ENCODE data around the gene ANAPC16.

ANAPC16 gene

GRCh38 chr10:72272689-72273409 is 57.0 kb downstream of the ANAPC16 start:
- peak; percentile 72 for DNase-seq (ENCODE audit: low read depth)
- TF ChIP-seq, protein P1, sequence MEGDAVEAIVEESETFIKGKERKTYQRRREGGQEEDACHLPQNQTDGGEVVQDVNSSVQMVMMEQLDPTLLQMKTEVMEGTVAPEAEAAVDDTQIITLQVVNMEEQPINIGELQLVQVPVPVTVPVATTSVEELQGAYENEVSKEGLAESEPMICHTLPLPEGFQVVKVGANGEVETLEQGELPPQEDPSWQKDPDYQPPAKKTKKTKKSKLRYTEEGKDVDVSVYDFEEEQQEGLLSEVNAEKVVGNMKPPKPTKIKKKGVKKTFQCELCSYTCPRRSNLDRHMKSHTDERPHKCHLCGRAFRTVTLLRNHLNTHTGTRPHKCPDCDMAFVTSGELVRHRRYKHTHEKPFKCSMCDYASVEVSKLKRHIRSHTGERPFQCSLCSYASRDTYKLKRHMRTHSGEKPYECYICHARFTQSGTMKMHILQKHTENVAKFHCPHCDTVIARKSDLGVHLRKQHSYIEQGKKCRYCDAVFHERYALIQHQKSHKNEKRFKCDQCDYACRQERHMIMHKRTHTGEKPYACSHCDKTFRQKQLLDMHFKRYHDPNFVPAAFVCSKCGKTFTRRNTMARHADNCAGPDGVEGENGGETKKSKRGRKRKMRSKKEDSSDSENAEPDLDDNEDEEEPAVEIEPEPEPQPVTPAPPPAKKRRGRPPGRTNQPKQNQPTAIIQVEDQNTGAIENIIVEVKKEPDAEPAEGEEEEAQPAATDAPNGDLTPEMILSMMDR (conservative IDR thresholded peaks at IDR 0.05; ENCODE audit: low read depth, low read length): no peak
- peak overlapping the region; percentile 73 for H3K4me3 ChIP-seq (ENCODE audit: low read length)

DNA sequence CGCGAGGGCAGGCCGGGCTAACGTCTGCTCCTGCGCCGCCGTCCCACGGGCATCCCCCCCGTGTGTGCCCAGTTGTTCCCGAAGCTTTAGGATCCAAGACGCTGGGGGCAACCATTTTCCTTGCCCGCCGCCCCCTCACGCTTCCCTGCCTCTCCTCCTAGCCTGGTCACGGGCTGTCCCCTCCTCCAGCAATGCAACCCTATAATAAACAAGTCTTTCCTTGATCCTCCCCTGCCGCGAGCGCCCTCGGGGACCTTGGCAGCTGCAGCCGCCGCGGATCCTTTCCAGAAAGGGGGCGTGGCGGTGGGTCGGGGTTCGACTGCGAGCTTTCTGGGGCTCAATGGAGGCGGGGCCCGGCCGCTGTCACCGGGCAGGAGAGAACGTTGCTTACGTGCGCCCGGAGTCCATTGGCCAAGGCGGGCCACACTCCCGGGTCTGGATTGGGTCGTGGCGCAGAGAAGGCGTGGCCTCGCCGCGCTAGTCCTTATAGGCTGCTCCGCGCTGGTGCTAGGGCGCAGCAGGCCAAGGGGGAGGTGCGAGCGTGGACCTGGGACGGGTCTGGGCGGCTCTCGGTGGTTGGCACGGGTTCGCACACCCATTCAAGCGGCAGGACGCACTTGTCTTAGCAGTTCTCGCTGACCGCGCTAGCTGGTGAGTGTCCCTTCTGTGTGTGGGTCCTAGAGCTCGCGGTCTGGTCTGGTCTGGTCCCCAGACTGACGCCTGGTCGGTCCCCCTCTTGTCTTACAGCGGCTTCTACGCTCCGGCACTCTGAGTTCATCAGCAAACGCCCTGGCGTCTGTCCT is 57.8 kb downstream of the ANAPC16 start, which contains the start of gene DDIT4:
Gene DDIT4, plus strand, starts transcription at position 515 of the 803 bp plus-strand sequence. CDS start 293 bp downstream, outside the sequence.
- TF ChIP-seq, protein P1 (conservative IDR thresholded peaks at IDR 0.05; ENCODE audit: low read depth, low read length): no peak
- peak within 1 kb of the TSS; percentile 98 for H3K4me3 ChIP-seq (ENCODE audit: low read length)
- DNase-seq (ENCODE audit: low read depth): peak; percentile 98

GRCh38 chr10:72274213-72274729 is 58.5 kb downstream of the ANAPC16 start:
- H3K4me3 ChIP-seq (ENCODE audit: low read length): peak overlapping the region; percentile 98
- TF ChIP-seq, protein P1 (conservative IDR thresholded peaks at IDR 0.05; ENCODE audit: low read depth, low read length): no peak
- no peak for DNase-seq (ENCODE audit: low read depth)

DNA sequence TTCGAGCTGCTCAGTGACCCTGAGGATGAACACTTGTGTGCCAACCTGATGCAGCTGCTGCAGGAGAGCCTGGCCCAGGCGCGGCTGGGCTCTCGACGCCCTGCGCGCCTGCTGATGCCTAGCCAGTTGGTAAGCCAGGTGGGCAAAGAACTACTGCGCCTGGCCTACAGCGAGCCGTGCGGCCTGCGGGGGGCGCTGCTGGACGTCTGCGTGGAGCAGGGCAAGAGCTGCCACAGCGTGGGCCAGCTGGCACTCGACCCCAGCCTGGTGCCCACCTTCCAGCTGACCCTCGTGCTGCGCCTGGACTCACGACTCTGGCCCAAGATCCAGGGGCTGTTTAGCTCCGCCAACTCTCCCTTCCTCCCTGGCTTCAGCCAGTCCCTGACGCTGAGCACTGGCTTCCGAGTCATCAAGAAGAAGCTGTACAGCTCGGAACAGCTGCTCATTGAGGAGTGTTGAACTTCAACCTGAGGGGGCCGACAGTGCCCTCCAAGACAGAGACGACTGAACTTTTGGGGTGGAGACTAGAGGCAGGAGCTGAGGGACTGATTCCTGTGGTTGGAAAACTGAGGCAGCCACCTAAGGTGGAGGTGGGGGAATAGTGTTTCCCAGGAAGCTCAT is 59.0 kb downstream of the ANAPC16 start:
- peak overlapping the region; percentile 98 for H3K4me3 ChIP-seq (ENCODE audit: low read length)
- DNase-seq (ENCODE audit: low read depth): no peak
- TF ChIP-seq, protein P1 (conservative IDR thresholded peaks at IDR 0.05; ENCODE audit: low read depth, low read length): peak; percentile 81

GRCh38 chr10:72275351-72276012 is 59.7 kb downstream of the ANAPC16 start:
- no peak for DNase-seq (ENCODE audit: low read depth)
- TF ChIP-seq, protein P1 (conservative IDR thresholded peaks at IDR 0.05; ENCODE audit: low read depth, low read length): no peak
- peak overlapping the region; percentile 98 for H3K4me3 ChIP-seq (ENCODE audit: low read length)

GRCh38 chr10:72276013-72276387 is 60.2 kb downstream of the ANAPC16 start:
- TF ChIP-seq, protein P1 (conservative IDR thresholded peaks at IDR 0.05; ENCODE audit: low read depth, low read length): no peak

More at GRCh38 chr10:72276013-72276387, 60.2 kb downstream of the ANAPC16 start:
- no peak for DNase-seq (ENCODE audit: low read depth)
- H3K4me3 ChIP-seq (ENCODE audit: low read length): peak overlapping the region; percentile 98

Measured in retinal pigment epithelial cell (primary cell).